Liver (tissue), 9 donors: ENCODE data around the gene FRMD4B. TPM values are rescaled to one million over a fixed set of nuclear protein-coding genes. Genes with fewer than 3 reads are reported as not detected.

Experiments
- DNase-seq: peaks from one replicate; pipeline ENCODE4 v3.0.0-alpha.2; 2017; ENCODE audit warnings: low spot score
- H3K27ac ChIP-seq, 2 donors: one replicate each; pipeline ENCODE4 v1.7.0; 2013; ENCODE audit warnings: inconsistent platforms in 2 of 2, low read length in 2 of 2, control low read depth in 1 of 2, low read depth in 1 of 2, mild to moderate bottlenecking in 1 of 2
- H3K27me3 ChIP-seq, 4 donors: one replicate each; pipeline versions ENCODE4 v1.6.1 to v1.7.0; 2013; ENCODE audit warnings: low read length in 3 of 4, inconsistent platforms in 1 of 4, mild to moderate bottlenecking in 1 of 4, moderate library complexity in 1 of 4; ENCODE audit not compliant: control insufficient read depth in 4 of 4, insufficient read depth in 4 of 4
- H3K36me3 ChIP-seq, 4 donors: one replicate each; pipeline versions ENCODE4 v1.6.1 to v1.7.0; 2013; ENCODE audit warnings: low read length in 3 of 4, mild to moderate bottlenecking in 3 of 4, low read depth in 1 of 4, moderate library complexity in 1 of 4; ENCODE audit not compliant: control insufficient read depth in 4 of 4, insufficient read depth in 3 of 4
- H3K4me1 ChIP-seq, 4 donors: one replicate each; pipeline versions ENCODE4 v1.6.1 to v1.7.0; 2013; ENCODE audit warnings: low read length in 3 of 4, mild to moderate bottlenecking in 3 of 4, moderate library complexity in 1 of 4; ENCODE audit not compliant: control insufficient read depth in 4 of 4, insufficient read depth in 4 of 4
- H3K4me3 ChIP-seq, 3 donors: one replicate each; pipeline versions ENCODE4 v1.6.1 to v1.7.0; 2013; ENCODE audit warnings: low read length in 3 of 3, control low read depth in 1 of 3, low read depth in 1 of 3, mild to moderate bottlenecking in 1 of 3
- H3K9ac ChIP-seq, 2 donors: one replicate each; pipeline ENCODE4 v1.7.0; 2013; ENCODE audit warnings: low read length in 2 of 2, mild to moderate bottlenecking in 2 of 2, moderate library complexity in 2 of 2, control low read depth in 1 of 2, low read depth in 1 of 2
- H3K9me3 ChIP-seq, 4 donors: one replicate each; pipeline versions ENCODE4 v1.6.1 to v1.7.0; 2013; ENCODE audit warnings: low read length in 3 of 4; ENCODE audit not compliant: control insufficient read depth in 4 of 4
- EGR1 ChIP-seq, 2 donors: IDR thresholded peaks; 2 replicates each; pipeline ENCODE4 v1.6.1; 2016 to 2018; ENCODE audit warnings: antibody characterized with exemption in 2 of 2, low read depth in 2 of 2
- FOXA1 ChIP-seq: IDR thresholded peaks from 2 replicates; pipeline ENCODE4 v1.6.1; 2016; ENCODE audit warnings: antibody characterized with exemption
- FOXA2 ChIP-seq: IDR thresholded peaks from 2 replicates; pipeline ENCODE4 v1.6.1; 2016; ENCODE audit warnings: antibody characterized with exemption
- HNF4G ChIP-seq: IDR thresholded peaks from 2 replicates; pipeline ENCODE4 v1.6.1; 2016; ENCODE audit warnings: antibody characterized with exemption
- JUND ChIP-seq, 2 donors: IDR thresholded peaks; 2 replicates each; pipeline ENCODE4 v1.6.1; 2016; ENCODE audit warnings: antibody characterized with exemption in 2 of 2
- MAX ChIP-seq: IDR thresholded peaks from 2 replicates; pipeline ENCODE4 v1.6.1; 2016; ENCODE audit warnings: antibody characterized with exemption
- NR2F2 ChIP-seq: IDR thresholded peaks from 2 replicates; pipeline ENCODE4 v1.6.1; 2016; ENCODE audit warnings: antibody characterized with exemption
- RAD21 ChIP-seq, 2 donors: IDR thresholded peaks; 2 replicates each; pipeline ENCODE4 v1.6.1; 2016; ENCODE audit warnings: antibody characterized with exemption in 2 of 2, mild to moderate bottlenecking in 2 of 2
- REST ChIP-seq: IDR thresholded peaks from 2 replicates; pipeline ENCODE4 v1.6.1; 2016; ENCODE audit warnings: antibody characterized with exemption, mild to moderate bottlenecking
- YY1 ChIP-seq: IDR thresholded peaks from 2 replicates; pipeline ENCODE4 v1.6.1; 2016; ENCODE audit warnings: antibody characterized with exemption, mild to moderate bottlenecking
- ZBTB33 ChIP-seq: IDR thresholded peaks from 2 replicates; pipeline ENCODE4 v1.6.1; 2016; ENCODE audit warnings: antibody characterized with exemption
- WGBS: extraction: QIAGEN DNeasy Blood & Tissue Kit; methylation state at CpG from one replicate; pipeline ENCODE4 v1.1.7; 2013; 5-methylcytosine and 5-hydroxymethylcytosine counted together
- polyA plus RNA-seq, 2 donors: library from polyadenylated mRNA; stranded (reverse) in 1 of 2; unstranded in 1 of 2; fragments of 200-250 nt in 1 of 2; fragments of >200 nt in 1 of 2; fragmentation: Nextera tagmentation in 1 of 2; extraction: Ambion mirVana in 1 of 2; gene quantifications; one replicate each; pipeline versions ENCODE4 v1.2.1 to v1.2.3, GENCODE V29; 2013 to 2015
- total RNA-seq, 2 donors: library from RNA; depleted of rRNA; stranded (reverse); fragments of >200 nt; gene quantifications; one replicate each; pipeline ENCODE4 v1.2.3, GENCODE V29; 2014
- donor health status: healthy.
- donor health status: healthy.
- donor health status: healthy.
- donor health status: healthy.
- donor health status: healthy.

FRMD4B gene
- total and polyA plus RNA-seq, 4 donors: 7.3 to 22.6 (median 15.0) TPM

- TF ChIP-seq YY1 (peak; percentile 51), HNF4G (peak; percentile 90), FOXA1 (no peak), JUND (IDR thresholded peaks at IDR 0.05) (peak in 1 of 2 donors; percentile 70)
Observed at GRCh38 chr3:69178838-69179739, 206.8 kb downstream of the FRMD4B start (continued).

GRCh38 chr3:69178082-69178481 is 207.8 kb downstream of the FRMD4B start:
- H3K9ac ChIP-seq: no peak overlapping the region
- no peak for TF ChIP-seq NR2F2
- no peak for TF ChIP-seq REST
- no peak for TF ChIP-seq FOXA2
- peak overlapping the region; percentile 80 to 88 for H3K27ac ChIP-seq
- H3K36me3 ChIP-seq: peaks cover 4 to 37% (median 27%) of the 10 kb centered on the region in 4 donors
- H3K9me3 ChIP-seq: no peaks in the 10 kb centered on the region
- no peak for DNase-seq
- peaks cover 8 to 48% (median 23%) of the 10 kb centered on the region in 4 donors for H3K4me1 ChIP-seq
- no peaks in the 10 kb centered on the region for H3K27me3 ChIP-seq
- 85% methylated on average over 4 of the region's 4 CpGs for WGBS
- no peak overlapping the region for H3K4me3 ChIP-seq

- Histone ChIP-seq H3K9ac (no peak overlapping the region), H3K9me3 (no peaks in the 10 kb centered on the region), H3K36me3 (peaks cover 4 to 37% (median 23%) of the 10 kb centered on the region in 4 donors), H3K4me1 (peaks cover 8 to 39% (median 21%) of the 10 kb centered on the region in 4 donors), H3K27me3 (no peaks in the 10 kb centered on the region), H3K27ac (peak overlapping the region in 1 of 2 donors; percentile 19), H3K4me3 (no peak overlapping the region)
- 65% methylated on average over 4 of the region's 4 CpGs for WGBS
- DNase-seq: no peak
- TF ChIP-seq RAD21 (IDR thresholded peaks at IDR 0.05) (peak in 1 of 2 donors; percentile 15), HNF4G (no peak)
Observed at GRCh38 chr3:69174871-69175737, 210.8 kb downstream of the FRMD4B start.

- H3K9ac ChIP-seq: no peak overlapping the region
- no peaks in the 10 kb centered on the region for H3K9me3 ChIP-seq
- no peaks in the 10 kb centered on the region for H3K27me3 ChIP-seq
- peaks cover 4 to 42% (median 27%) of the 10 kb centered on the region in 4 donors for H3K36me3 ChIP-seq
- 75% methylated on average over 2 of the region's 2 CpGs for WGBS
- no peak overlapping the region for H3K27ac ChIP-seq
- peaks cover 8 to 32% (median 18%) of the 10 kb centered on the region in 4 donors for H3K4me1 ChIP-seq
- no peak for TF ChIP-seq MAX
- no peak for TF ChIP-seq EGR1 (IDR thresholded peaks at IDR 0.05; ENCODE audit: low read depth in 2 of 2)
- TF ChIP-seq ZBTB33: no peak
- no peak for TF ChIP-seq FOXA1
- no peak for DNase-seq
- H3K4me3 ChIP-seq: no peak overlapping the region
Observed at GRCh38 chr3:69174445-69174844, 211.4 kb downstream of the FRMD4B start.
